WTC11 (cell line): ENCODE data around the gene ANKRD65. TPM values are rescaled to one million over a fixed set of nuclear protein-coding genes. Genes with fewer than 3 reads are reported as not detected.

Experiments used
- ATAC-seq: fragments of 200-7000 bp; cut with Tn5 transposase; 2 replicates; pipeline ENCODE4 v1.10.0; 2021; ENCODE audit warnings: mild to moderate bottlenecking, moderate library complexity
- CTCF ChIA-PET: fragments of 300-600 bp; sonication (Branson Sonifier 250); formaldehyde crosslinking; loops from one replicate; lab custom pipeline; 2021; ENCODE audit warnings: antibody characterized with exemption; lab: Charles Lee
- POLR2A ChIA-PET: fragments of 350-600 bp; sonication (Branson Sonifier 250); formaldehyde crosslinking; loops from one replicate; lab custom pipeline; 2021; ENCODE audit warnings: antibody characterized with exemption; lab: Charles Lee
- DNase-seq: peaks from one replicate; pipeline ENCODE4 v3.0.0; 2021; ENCODE audit warnings: low spot score
- H3K27ac Mint-ChIP-seq: 2 replicates; pipeline ENCODE4 v1.8.0; 2021; ENCODE audit warnings: mixed read lengths
- H3K27me3 Mint-ChIP-seq: 2 replicates; pipeline ENCODE4 v1.8.0; 2021; ENCODE audit warnings: low read depth, mild to moderate bottlenecking, moderate library complexity, mixed read lengths
- H3K36me3 Mint-ChIP-seq: 2 replicates; pipeline ENCODE4 v1.8.0; 2021; ENCODE audit warnings: mixed read lengths
- H3K4me1 Mint-ChIP-seq: 2 replicates; pipeline ENCODE4 v1.8.0; 2022; ENCODE audit warnings: mixed read lengths
- H3K4me3 Mint-ChIP-seq: 2 replicates; pipeline ENCODE4 v1.8.0; 2021; ENCODE audit warnings: mild to moderate bottlenecking, moderate library complexity, mixed read lengths
- H3K9me3 Mint-ChIP-seq: 2 replicates; pipeline ENCODE4 v1.8.0; 2021; ENCODE audit warnings: mixed read lengths
- AR ChIP-seq: fragments of 250-450 bp; sonication (Bioruptor Pico); IDR thresholded peaks from 2 replicates; pipeline ENCODE4 v1.9.0; 2021; ENCODE audit warnings: mild to moderate bottlenecking
- FOXP1 ChIP-seq: sonication (generic); formaldehyde crosslinking; IDR thresholded peaks from 2 replicates; pipeline ENCODE4 v1.8.0; 2022; ENCODE audit warnings: missing genetic modification reagents, mild to moderate bottlenecking, moderate library complexity, borderline replicate concordance
- FOXP4 ChIP-seq: sonication (generic); formaldehyde crosslinking; IDR thresholded peaks from 2 replicates; pipeline ENCODE4 v1.8.0; 2022; ENCODE audit warnings: mild to moderate bottlenecking, missing genetic modification reagents
- GABPB1 ChIP-seq: sonication (generic); formaldehyde crosslinking; IDR thresholded peaks from 2 replicates; pipeline ENCODE4 v1.8.1; 2023; ENCODE audit warnings: mild to moderate bottlenecking, missing genetic modification reagents
- MAX ChIP-seq: sonication (generic); formaldehyde crosslinking; IDR thresholded peaks from 2 replicates; pipeline ENCODE4 v1.8.0; 2022; ENCODE audit warnings: mild to moderate bottlenecking, missing genetic modification reagents
- MYBL2 ChIP-seq: sonication (generic); formaldehyde crosslinking; IDR thresholded peaks from 2 replicates; pipeline ENCODE4 v1.8.1; 2023; ENCODE audit warnings: mild to moderate bottlenecking, moderate library complexity, missing genetic modification reagents
- NFATC4 ChIP-seq: fragments of 250-450 bp; sonication (Bioruptor Pico); IDR thresholded peaks from 2 replicates; pipeline ENCODE4 v1.9.0; 2021; ENCODE audit warnings: mild to moderate bottlenecking
- PRDM15 ChIP-seq: sonication (generic); formaldehyde crosslinking; IDR thresholded peaks from 2 replicates; pipeline ENCODE4 v1.8.0; 2022; ENCODE audit warnings: missing genetic modification reagents
- PRRX2 ChIP-seq: fragments of 250-450 bp; sonication (Bioruptor Pico); IDR thresholded peaks from 2 replicates; pipeline ENCODE4 v1.8.0; 2021; ENCODE audit warnings: mild to moderate bottlenecking
- STAT6 ChIP-seq: sonication (generic); formaldehyde crosslinking; conservative IDR thresholded peaks from 2 replicates; pipeline ENCODE4 v1.8.1; 2023; ENCODE audit warnings: mild to moderate bottlenecking, low read depth, missing genetic modification reagents, moderate library complexity
- ZNF281 ChIP-seq: sonication (generic); formaldehyde crosslinking; IDR thresholded peaks from 2 replicates; pipeline ENCODE4 v1.8.0; 2023; ENCODE audit warnings: mild to moderate bottlenecking, missing genetic modification reagents
- ZNF512 ChIP-seq: sonication (generic); formaldehyde crosslinking; IDR thresholded peaks from 2 replicates; pipeline ENCODE4 v1.8.1; 2022; ENCODE audit warnings: missing genetic modification reagents, borderline replicate concordance
- ZNF532 ChIP-seq: fragments of 250-450 bp; sonication (Bioruptor Pico); IDR thresholded peaks from 2 replicates; pipeline ENCODE4 v1.9.0; 2021; ENCODE audit warnings: mild to moderate bottlenecking, borderline replicate concordance
- total RNA-seq: library from RNA; stranded (reverse); gene quantifications from 3 replicates; pipeline ENCODE4 v1.2.3, GENCODE V29; 2021

The ANKRD65 gene
- total RNA-seq, 1 experiment from 2014 or later: 1.9 TPM

GRCh38 chr1:1421907-1422464 is 910 bp upstream of the ANKRD65 start (continued):
- no peak for TF ChIP-seq MAX (CRISPR knock-in tag)
- no peak for TF ChIP-seq ZNF281 (CRISPR knock-in tag)
- TF ChIP-seq MYBL2 (CRISPR knock-in tag): no peak

GRCh38 chr1:1420654-1421141 is 378 bp downstream of the ANKRD65 start:
- Mint-ChIP-seq H3K4me3 (peak overlapping the region; percentile 34), H3K4me1 (peaks cover 36% of the 10 kb centered on the region), H3K27ac (no peak overlapping the region), H3K36me3 (no peaks in the 10 kb centered on the region), H3K27me3 (peaks cover 2% of the 10 kb centered on the region; the same call in 1 of the 2 replicates), H3K9me3 (no peaks in the 10 kb centered on the region)
- ChIA-PET CTCF (interaction anchor here (0.6 to 1.6 kb wide), 4 partner anchors 10 to 18 kb away, joined by 3 to 6 read pairs (median 4); no protein-coding TSS in a partner anchor), POLR2A (interaction anchor here (1.5 kb wide), 1 partner anchor 10 kb away, joined by 5 read pairs; no protein-coding TSS in a partner anchor)
- TF ChIP-seq NFATC4 (CRISPR knock-in tag): no peak
- TF ChIP-seq STAT6 (CRISPR knock-in tag): no peak
- TF ChIP-seq GABPB1 (CRISPR knock-in tag): no peak
- TF ChIP-seq PRDM15 (CRISPR knock-in tag): no peak
- no peak for TF ChIP-seq PRRX2 (CRISPR knock-in tag)
- no peak for TF ChIP-seq FOXP1
- no peak for TF ChIP-seq FOXP4
- no peak for TF ChIP-seq ZNF532 (CRISPR knock-in tag)
- no peak for TF ChIP-seq ZNF512
- no peak for TF ChIP-seq AR
- DNase-seq (no peak), ATAC-seq (no peak)
